Nephron progenitor cell (in vitro differentiated cells): ENCODE data around the gene CDH20.

Source experiments
- DNase-seq: peaks from one replicate; pipeline ENCODE4 v3.0.0; 2021
- H3K27ac Mint-ChIP-seq: 2 replicates; pipeline ENCODE4 v1.8.0; 2021; ENCODE audit warnings: mild to moderate bottlenecking, moderate library complexity, mixed read lengths
- H3K27me3 Mint-ChIP-seq: 2 replicates; pipeline ENCODE4 v1.8.0; 2021; ENCODE audit warnings: mild to moderate bottlenecking, low read depth, mixed read lengths; ENCODE audit not compliant: poor library complexity
- H3K36me3 Mint-ChIP-seq: 2 replicates; pipeline ENCODE4 v1.8.0; 2021; ENCODE audit warnings: low read depth, mixed read lengths
- H3K4me1 Mint-ChIP-seq: 2 replicates; pipeline ENCODE4 v1.8.0; 2021; ENCODE audit warnings: mixed read lengths
- H3K4me3 Mint-ChIP-seq: 2 replicates; pipeline ENCODE4 v1.8.0; 2021; ENCODE audit warnings: mild to moderate bottlenecking, moderate library complexity, mixed read lengths
- H3K9me3 Mint-ChIP-seq: 2 replicates; pipeline ENCODE4 v1.8.0; 2021; ENCODE audit warnings: mild to moderate bottlenecking, moderate library complexity, mixed read lengths
- CTCF ChIP-seq: fragments of 200-600 bp; sonication (generic); IDR thresholded peaks from 2 replicates; pipeline ENCODE4 v1.5.0; 2021; ENCODE audit warnings: antibody characterized with exemption

Gene CDH20

GRCh38 chr18:61578846-61579245, 245.6 kb downstream of the CDH20 start:
- Mint-ChIP-seq H3K4me3 (no peak overlapping the region), H3K36me3 (no peaks in the 10 kb centered on the region), H3K27ac (no peak overlapping the region), H3K9me3 (no peaks in the 10 kb centered on the region), H3K27me3 (peaks cover 40% of the 10 kb centered on the region), H3K4me1 (peaks cover 11% of the 10 kb centered on the region)
- DNase-seq: no peak
- TF ChIP-seq CTCF: no peak

- Mint-ChIP-seq H3K4me3 (no peak overlapping the region), H3K9me3 (no peaks in the 10 kb centered on the region), H3K4me1 (peaks cover 11% of the 10 kb centered on the region), H3K27me3 (peaks cover 44% of the 10 kb centered on the region), H3K27ac (no peak overlapping the region), H3K36me3 (no peaks in the 10 kb centered on the region)
- TF ChIP-seq CTCF: no peak
- no peak for DNase-seq
Measured at GRCh38 chr18:61579581-61579980, 246.4 kb downstream of the CDH20 start.

- H3K4me1 Mint-ChIP-seq: peaks cover 11% of the 10 kb centered on the region
- no peak for DNase-seq
Measured at GRCh38 chr18:61580046-61580445, 246.8 kb downstream of the CDH20 start.

GRCh38 chr18:61581578-61582201, 248.5 kb downstream of the CDH20 start:
- Mint-ChIP-seq H3K27me3 (peaks cover 53% of the 10 kb centered on the region), H3K9me3 (no peaks in the 10 kb centered on the region), H3K4me1 (peaks cover 11% of the 10 kb centered on the region), H3K36me3 (no peaks in the 10 kb centered on the region), H3K27ac (no peak overlapping the region), H3K4me3 (peak overlapping the region; percentile 77)
- DNase-seq: peak; percentile 91
- peak; percentile 99 for TF ChIP-seq CTCF

More at GRCh38 chr18:61580046-61580445, 246.8 kb downstream of the CDH20 start:
- no peaks in the 10 kb centered on the region for H3K9me3 Mint-ChIP-seq
- no peak overlapping the region for H3K4me3 Mint-ChIP-seq
- TF ChIP-seq CTCF: no peak
- peaks cover 46% of the 10 kb centered on the region for H3K27me3 Mint-ChIP-seq
- no peaks in the 10 kb centered on the region for H3K36me3 Mint-ChIP-seq
- H3K27ac Mint-ChIP-seq: no peak overlapping the region

- no peaks in the 10 kb centered on the region for H3K9me3 Mint-ChIP-seq
- no peak for DNase-seq
- peaks cover 53% of the 10 kb centered on the region for H3K27me3 Mint-ChIP-seq
- H3K36me3 Mint-ChIP-seq: no peaks in the 10 kb centered on the region
- H3K4me3 Mint-ChIP-seq: peak overlapping the region; percentile 77
- H3K27ac Mint-ChIP-seq: no peak overlapping the region
- TF ChIP-seq CTCF: no peak
- peaks cover 11% of the 10 kb centered on the region for H3K4me1 Mint-ChIP-seq
Measured at GRCh38 chr18:61582202-61582710, 249.0 kb downstream of the CDH20 start.

GRCh38 chr18:61583548-61583947, 250.3 kb downstream of the CDH20 start:
- TF ChIP-seq CTCF: no peak
- no peak for DNase-seq
- H3K27ac Mint-ChIP-seq: no peak overlapping the region
- peaks cover 49% of the 10 kb centered on the region for H3K27me3 Mint-ChIP-seq
- peaks cover 11% of the 10 kb centered on the region for H3K4me1 Mint-ChIP-seq
- H3K9me3 Mint-ChIP-seq: no peaks in the 10 kb centered on the region
- H3K4me3 Mint-ChIP-seq: no peak overlapping the region
- no peaks in the 10 kb centered on the region for H3K36me3 Mint-ChIP-seq
